Measurements from ENCODE around the gene PAIP2.

Gene PAIP2

DNA sequence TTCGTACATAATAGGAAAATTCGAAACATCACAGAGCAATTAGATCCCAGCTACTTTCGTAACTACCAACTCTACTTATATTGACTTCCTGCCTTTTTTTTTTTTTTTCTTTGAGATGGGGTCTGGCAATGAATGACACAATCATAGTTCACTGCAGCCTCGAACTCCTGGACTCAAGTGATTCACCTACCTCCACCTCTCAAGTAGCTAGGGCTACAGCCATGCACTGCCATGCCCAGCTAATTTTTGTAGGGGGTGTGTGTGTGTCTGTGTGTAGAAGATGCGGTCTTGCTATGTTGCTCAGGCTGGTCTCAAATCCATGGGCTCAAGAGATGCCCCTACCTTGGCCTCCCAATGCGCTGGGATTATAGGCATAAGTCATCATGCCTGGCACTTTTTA lies 5.8 kb upstream of the PAIP2 start:
- Histone ChIP-seq H3F3A (ENCODE audit: insufficient read depth, low read length) (0 out of 2 replicates have a peak, but pooled peaks cover 9% of the 10 kb centered on the region), H3K27ac (ENCODE audit: low read depth, low read length, poor library complexity, severe bottlenecking) (no peak overlapping the region)
- TF ChIP-seq, protein P1, sequence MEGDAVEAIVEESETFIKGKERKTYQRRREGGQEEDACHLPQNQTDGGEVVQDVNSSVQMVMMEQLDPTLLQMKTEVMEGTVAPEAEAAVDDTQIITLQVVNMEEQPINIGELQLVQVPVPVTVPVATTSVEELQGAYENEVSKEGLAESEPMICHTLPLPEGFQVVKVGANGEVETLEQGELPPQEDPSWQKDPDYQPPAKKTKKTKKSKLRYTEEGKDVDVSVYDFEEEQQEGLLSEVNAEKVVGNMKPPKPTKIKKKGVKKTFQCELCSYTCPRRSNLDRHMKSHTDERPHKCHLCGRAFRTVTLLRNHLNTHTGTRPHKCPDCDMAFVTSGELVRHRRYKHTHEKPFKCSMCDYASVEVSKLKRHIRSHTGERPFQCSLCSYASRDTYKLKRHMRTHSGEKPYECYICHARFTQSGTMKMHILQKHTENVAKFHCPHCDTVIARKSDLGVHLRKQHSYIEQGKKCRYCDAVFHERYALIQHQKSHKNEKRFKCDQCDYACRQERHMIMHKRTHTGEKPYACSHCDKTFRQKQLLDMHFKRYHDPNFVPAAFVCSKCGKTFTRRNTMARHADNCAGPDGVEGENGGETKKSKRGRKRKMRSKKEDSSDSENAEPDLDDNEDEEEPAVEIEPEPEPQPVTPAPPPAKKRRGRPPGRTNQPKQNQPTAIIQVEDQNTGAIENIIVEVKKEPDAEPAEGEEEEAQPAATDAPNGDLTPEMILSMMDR (IDR thresholded peaks at IDR 0.05; ENCODE audit: low read length) = no peak
- no peak for TF ChIP-seq EZH2 (IDR thresholded peaks at IDR 0.05; ENCODE audit: borderline replicate concordance, low read length)

GRCh38 chr5:139340051-139340450 lies 1.6 kb upstream of the PAIP2 start:
- H3K9me2 ChIP-seq (ENCODE audit: low read depth, low read length) = no peaks in the 10 kb centered on the region
- no peak overlapping the region for H3K4me2 ChIP-seq (ENCODE audit: low read length)
- TF ChIP-seq, protein P1 (IDR thresholded peaks at IDR 0.05; ENCODE audit: low read length) = no peak
- TF ChIP-seq EZH2 (IDR thresholded peaks at IDR 0.05; ENCODE audit: borderline replicate concordance, low read length) = no peak
- peaks cover 45% of the 10 kb centered on the region for H3K4me1 ChIP-seq (ENCODE audit: insufficient read depth, low read length, severe bottlenecking)
- H3K9ac ChIP-seq (ENCODE audit: low read length) = no peak overlapping the region
- H3K27ac ChIP-seq (ENCODE audit: low read depth, low read length, poor library complexity, severe bottlenecking) = peak overlapping the region; percentile 36
- H3K36me3 ChIP-seq (ENCODE audit: insufficient read depth, low read length) = peaks cover 12% of the 10 kb centered on the region
- 0 out of 2 replicates have a peak, but pooled peaks cover 9% of the 10 kb centered on the region for H3F3A ChIP-seq (ENCODE audit: insufficient read depth, low read length)
- H3K9me3 ChIP-seq (ENCODE audit: low read length) = no peaks in the 10 kb centered on the region
- H2AFZ ChIP-seq (ENCODE audit: low read length) = no peak overlapping the region
- no peaks in the 10 kb centered on the region for H3K27me3 ChIP-seq (ENCODE audit: insufficient read depth, low read length)
- H3K4me3 ChIP-seq (ENCODE audit: low read depth, low read length, poor library complexity, severe bottlenecking) = no peak overlapping the region
- H4K20me1 ChIP-seq (ENCODE audit: insufficient read depth, low read length) = no peaks in the 10 kb centered on the region; the same call in 1 of the 2 replicates
- H3K79me2 ChIP-seq (ENCODE audit: insufficient read depth, low read length) = peaks cover 28% of the 10 kb centered on the region

More for the DNA sequence above, 5.8 kb upstream of the PAIP2 start:
- Histone ChIP-seq H3K4me2 (ENCODE audit: low read length) (no peak overlapping the region), H3K79me2 (ENCODE audit: insufficient read depth, low read length) (no peaks in the 10 kb centered on the region), H3K9me2 (ENCODE audit: low read depth, low read length) (no peaks in the 10 kb centered on the region), H3K9me3 (ENCODE audit: low read length) (no peaks in the 10 kb centered on the region), H3K27me3 (ENCODE audit: insufficient read depth, low read length) (no peaks in the 10 kb centered on the region), H3K36me3 (ENCODE audit: insufficient read depth, low read length) (peaks cover 23% of the 10 kb centered on the region), H3K9ac (ENCODE audit: low read length) (no peak overlapping the region), H4K20me1 (ENCODE audit: insufficient read depth, low read length) (no peaks in the 10 kb centered on the region; the same call in 1 of the 2 replicates), H2AFZ (ENCODE audit: low read length) (no peak overlapping the region), H3K4me1 (ENCODE audit: insufficient read depth, low read length, severe bottlenecking) (peaks cover 14% of the 10 kb centered on the region), H3K4me3 (ENCODE audit: low read depth, low read length, poor library complexity, severe bottlenecking) (no peak overlapping the region)

GRCh38 chr5:139341187-139341688 lies 416 bp upstream of the PAIP2 start:
- Histone ChIP-seq H2AFZ (ENCODE audit: low read length) (peak overlapping the region; percentile 24; the same call in 1 of the 2 replicates), H3K9me2 (ENCODE audit: low read depth, low read length) (no peaks in the 10 kb centered on the region), H3F3A (ENCODE audit: insufficient read depth, low read length) (0 out of 2 replicates have a peak, but pooled peaks cover 9% of the 10 kb centered on the region), H4K20me1 (ENCODE audit: insufficient read depth, low read length) (no peaks in the 10 kb centered on the region; the same call in 1 of the 2 replicates), H3K79me2 (ENCODE audit: insufficient read depth, low read length) (peaks cover 39% of the 10 kb centered on the region), H3K4me2 (ENCODE audit: low read length) (peak overlapping the region; percentile 94), H3K27me3 (ENCODE audit: insufficient read depth, low read length) (no peaks in the 10 kb centered on the region), H3K4me3 (ENCODE audit: low read depth, low read length, poor library complexity, severe bottlenecking) (peak overlapping the region; percentile 89), H3K4me1 (ENCODE audit: insufficient read depth, low read length, severe bottlenecking) (peaks cover 45% of the 10 kb centered on the region), H3K27ac (ENCODE audit: low read depth, low read length, poor library complexity, severe bottlenecking) (no peak overlapping the region), H3K36me3 (ENCODE audit: insufficient read depth, low read length) (peaks cover 16% of the 10 kb centered on the region), H3K9me3 (ENCODE audit: low read length) (no peaks in the 10 kb centered on the region), H3K9ac (ENCODE audit: low read length) (peak overlapping the region; percentile 86)
- TF ChIP-seq EZH2 (IDR thresholded peaks at IDR 0.05; ENCODE audit: borderline replicate concordance, low read length) = no peak
- TF ChIP-seq, protein P1 (IDR thresholded peaks at IDR 0.05; ENCODE audit: low read length) = no peak
